Activated CD8-positive, alpha-beta T cell treated with anti-CD3 and anti-CD28 coated beads for 36 hours (primary cell): ENCODE data around the gene PLEKHA4. TPM values are rescaled to one million over a fixed set of nuclear protein-coding genes. Genes with fewer than 3 reads are reported as not detected.
"Not testable (repeated sequence)": the region's sequence is repeated elsewhere in the genome, so short reads cannot be mapped to it uniquely, and the experiment has no call there.

Experiments used
- ATAC-seq: fragments of 200-7000 bp; cut with Tn5 transposase; one replicate; pipeline ENCODE4 v1.10.0; 2021; ENCODE audit warnings: mild to moderate bottlenecking, moderate library complexity
- CTCF ChIA-PET: fragments of 350-600 bp; sonication (Branson Sonifier 250); formaldehyde crosslinking; loops from one replicate; lab custom pipeline; 2021; ENCODE audit warnings: antibody characterized with exemption; lab: Charles Lee
- POLR2A ChIA-PET: fragments of 350-600 bp; sonication (Branson Sonifier 250); formaldehyde crosslinking; loops from one replicate; lab custom pipeline; 2021; ENCODE audit warnings: antibody characterized with exemption; lab: Charles Lee
- DNase-seq: peaks from one replicate; pipeline ENCODE4 v3.0.0-alpha.2; 2020
- H3K27ac Mint-ChIP-seq: one replicate; pipeline ENCODE4 v1.8.0; 2021; ENCODE audit warnings: mild to moderate bottlenecking, mixed read lengths
- H3K27me3 Mint-ChIP-seq: one replicate; pipeline ENCODE4 v1.8.0; 2021; ENCODE audit warnings: mixed read lengths
- H3K36me3 Mint-ChIP-seq: one replicate; pipeline ENCODE4 v1.8.0; 2021; ENCODE audit warnings: low read depth, mixed read lengths
- H3K4me1 Mint-ChIP-seq: one replicate; pipeline ENCODE4 v1.8.0; 2021; ENCODE audit warnings: low read depth, mixed read lengths
- H3K4me3 Mint-ChIP-seq: one replicate; pipeline ENCODE4 v1.8.0; 2021; ENCODE audit warnings: mild to moderate bottlenecking, moderate library complexity, mixed read lengths
- H3K9me3 Mint-ChIP-seq: one replicate; pipeline ENCODE4 v1.8.0; 2021; ENCODE audit warnings: mixed read lengths
- intact Hi-C: fragments of 100-400 bp; cut with micrococcal nuclease; formaldehyde crosslinking; loops from one replicate; pipeline ENCODE4 v1.10.0; 2022
- total RNA-seq, 2 experiments: library from RNA; stranded (reverse); gene quantifications; one replicate each; pipeline ENCODE4 v1.2.3, GENCODE V29; 2021
- TF ChIP-seq, protein P1 (sequence below): fragments of 200-600 bp; IDR thresholded peaks from one replicate; pipeline ENCODE4 v1.8.0; 2022; ENCODE audit warnings: antibody characterized with exemption, mild to moderate bottlenecking

Gene PLEKHA4
- total RNA-seq, 2 experiments from 2014 or later, result 9.4 to 9.7 TPM

DNA sequence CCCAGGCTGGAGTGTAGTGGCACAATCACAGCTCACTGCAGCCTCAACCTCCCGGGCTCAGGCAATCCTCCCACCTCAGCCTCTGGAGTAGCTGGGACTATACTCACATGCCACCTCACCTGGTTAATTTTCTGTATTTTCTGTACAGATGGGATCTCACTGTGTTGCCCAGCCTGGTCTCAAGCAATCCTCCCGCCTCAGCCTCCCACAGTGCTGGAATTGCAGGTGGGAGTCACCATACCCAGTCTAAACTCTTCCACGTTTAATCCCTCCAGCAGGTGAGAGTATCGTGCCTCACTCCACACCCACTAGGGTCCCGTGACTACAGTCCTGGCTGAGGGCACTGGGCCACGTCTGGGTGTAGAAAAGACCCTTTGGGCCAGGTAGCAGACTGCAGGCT, 74.1 kb downstream of the PLEKHA4 start:
- no peak overlapping the region for H3K27ac Mint-ChIP-seq
- H3K9me3 Mint-ChIP-seq, result no peaks in the 10 kb centered on the region
- ATAC-seq, result no peak
- no peaks in the 10 kb centered on the region for H3K27me3 Mint-ChIP-seq
- intact Hi-C loops, result loop anchor here (2.0 kb wide), 1 partner anchor 41 kb away; no protein-coding TSS in a partner anchor
- no peak for DNase-seq
- no peak overlapping the region for H3K4me3 Mint-ChIP-seq
- peaks cover 8% of the 10 kb centered on the region for H3K4me1 Mint-ChIP-seq
- TF ChIP-seq, protein P1, sequence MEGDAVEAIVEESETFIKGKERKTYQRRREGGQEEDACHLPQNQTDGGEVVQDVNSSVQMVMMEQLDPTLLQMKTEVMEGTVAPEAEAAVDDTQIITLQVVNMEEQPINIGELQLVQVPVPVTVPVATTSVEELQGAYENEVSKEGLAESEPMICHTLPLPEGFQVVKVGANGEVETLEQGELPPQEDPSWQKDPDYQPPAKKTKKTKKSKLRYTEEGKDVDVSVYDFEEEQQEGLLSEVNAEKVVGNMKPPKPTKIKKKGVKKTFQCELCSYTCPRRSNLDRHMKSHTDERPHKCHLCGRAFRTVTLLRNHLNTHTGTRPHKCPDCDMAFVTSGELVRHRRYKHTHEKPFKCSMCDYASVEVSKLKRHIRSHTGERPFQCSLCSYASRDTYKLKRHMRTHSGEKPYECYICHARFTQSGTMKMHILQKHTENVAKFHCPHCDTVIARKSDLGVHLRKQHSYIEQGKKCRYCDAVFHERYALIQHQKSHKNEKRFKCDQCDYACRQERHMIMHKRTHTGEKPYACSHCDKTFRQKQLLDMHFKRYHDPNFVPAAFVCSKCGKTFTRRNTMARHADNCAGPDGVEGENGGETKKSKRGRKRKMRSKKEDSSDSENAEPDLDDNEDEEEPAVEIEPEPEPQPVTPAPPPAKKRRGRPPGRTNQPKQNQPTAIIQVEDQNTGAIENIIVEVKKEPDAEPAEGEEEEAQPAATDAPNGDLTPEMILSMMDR, result no peak
- POLR2A ChIA-PET, result interaction anchor here (1.2 to 2.4 kb wide), 3 partner anchors 12 to 173 kb away, joined by 3 to 9 read pairs (median 6); partner anchors contain the start of gene HSD17B14
- no peaks in the 10 kb centered on the region for H3K36me3 Mint-ChIP-seq
- CTCF ChIA-PET, result interaction anchor here (0.8 to 9.9 kb wide), 7 partner anchors 11 to 176 kb away, joined by 4 to 227 read pairs (median 12); partner anchors contain the start of genes BCAT2 and HSD17B14

DNA sequence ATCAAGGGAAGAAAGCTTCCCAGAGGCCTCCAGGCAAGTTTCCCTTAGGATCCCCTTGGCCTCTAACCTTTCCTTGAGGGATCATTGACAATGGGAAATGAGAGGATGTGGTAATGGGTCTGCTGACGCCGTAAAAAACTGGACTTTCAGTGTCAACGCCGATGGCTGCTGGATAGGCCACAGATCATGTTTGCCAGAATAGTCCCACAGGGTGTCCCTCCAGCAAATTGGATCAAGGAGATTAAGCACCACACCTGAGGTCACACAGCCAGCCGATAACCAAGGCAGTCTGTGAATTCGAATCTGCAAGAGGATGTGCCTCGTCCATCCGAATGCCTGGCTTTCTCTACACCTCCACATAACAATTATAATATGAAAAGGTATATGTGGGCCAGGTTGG, 75.1 kb downstream of the PLEKHA4 start:
- Mint-ChIP-seq H3K9me3 (no peaks in the 10 kb centered on the region), H3K36me3 (no peaks in the 10 kb centered on the region), H3K4me3 (no peak overlapping the region), H3K27me3 (no peaks in the 10 kb centered on the region), H3K4me1 (peaks cover 8% of the 10 kb centered on the region), H3K27ac (no peak overlapping the region)
- POLR2A ChIA-PET, result interaction anchor here (0.7 kb wide), 2 partner anchors 44 to 49 kb away, joined by 3 read pairs; no protein-coding TSS in a partner anchor
- no peak for ATAC-seq
- TF ChIP-seq, protein P1, result no peak
- no peak for DNase-seq
- intact Hi-C loops, result no loop called here
- CTCF ChIA-PET, result interaction anchor here (0.9 to 9.9 kb wide), 4 partner anchors 18 to 177 kb away, joined by 4 to 227 read pairs (median 14); partner anchors contain the start of genes BCAT2 and HSD17B14

DNA sequence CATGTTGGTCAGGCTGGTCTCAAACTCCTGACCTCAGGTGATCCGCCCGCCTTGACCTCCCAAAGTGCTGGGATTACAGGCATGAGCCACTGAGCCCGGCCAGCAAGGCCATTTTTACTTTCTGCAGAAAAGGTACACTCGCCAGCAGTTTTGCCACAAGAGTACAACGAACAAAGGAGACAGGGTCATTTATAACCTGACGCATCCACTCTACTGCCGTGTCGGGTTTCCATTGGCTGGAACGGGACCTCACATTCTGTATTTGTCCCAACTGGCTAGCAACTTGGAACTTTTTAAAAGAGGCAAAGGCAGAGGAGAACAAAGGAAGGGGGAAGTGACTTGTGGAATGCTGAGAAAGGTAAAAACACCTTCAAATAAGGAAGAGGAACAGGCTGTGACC, 81.1 kb downstream of the PLEKHA4 start:
- CTCF ChIA-PET, result interaction anchor here (0.7 to 9.9 kb wide), 34 partner anchors 9 to 342 kb away, joined by 3 to 227 read pairs (median 4); partner anchors contain the start of genes BCAT2, CA11, FUT2 and GYS1
- H3K36me3 Mint-ChIP-seq, intact Hi-C loops, H3K4me3 Mint-ChIP-seq, DNase-seq, H3K4me1 Mint-ChIP-seq, H3K27me3 Mint-ChIP-seq, ATAC-seq, H3K9me3 Mint-ChIP-seq, H3K27ac Mint-ChIP-seq: not testable (repeated sequence)
- POLR2A ChIA-PET, result interaction anchor here (0.8 to 1.3 kb wide), 3 partner anchors 51 to 179 kb away, joined by 4 to 5 read pairs (median 5); no protein-coding TSS in a partner anchor

Other genes with a start within 250 kb of the PLEKHA4 start
- gene RPL18, start 249.4 kb downstream of the PLEKHA4 start, total RNA-seq, result 1,000 to 10,000 TPM; 2,304 to 2,324 TPM
- gene SPHK2, start 249.1 kb downstream of the PLEKHA4 start, total RNA-seq, result 10 to 100 TPM; 22.3 to 22.9 TPM
- 10 to 100 TPM; 10.8 to 13.1 TPM for gene DBP, start 231.2 kb downstream of the PLEKHA4 start, total RNA-seq
- gene CA11, start 222.4 kb downstream of the PLEKHA4 start, total RNA-seq, result 10 to 100 TPM; 11.1 to 13.0 TPM
- gene NTN5, start 195.6 kb downstream of the PLEKHA4 start, total RNA-seq, result under 1 TPM; 0.16 to 0.83 TPM
- gene FUT2, start 172.6 kb downstream of the PLEKHA4 start, total RNA-seq, result not detected
- 1 to 10 TPM in 1 of 2 experiments, under 1 TPM in 1; 0.56 to 1.0 TPM for gene MAMSTR, start 148.9 kb downstream of the PLEKHA4 start, total RNA-seq
- 1 to 10 TPM in 1 of 2 experiments, under 1 TPM in 1; 0.72 to 1.2 TPM for gene RASIP1, start 128.0 kb downstream of the PLEKHA4 start, total RNA-seq
- not detected for gene IZUMO1, start 121.7 kb downstream of the PLEKHA4 start, total RNA-seq
- under 1 TPM; 0.09 to 0.11 TPM for gene FUT1, start 116.0 kb downstream of the PLEKHA4 start, total RNA-seq
- gene FGF21, start 113.1 kb downstream of the PLEKHA4 start, total RNA-seq, result not detected
- 10 to 100 TPM; 59.5 to 63.3 TPM for gene BCAT2, start 57.6 kb downstream of the PLEKHA4 start, total RNA-seq
- gene HSD17B14, start 32.1 kb downstream of the PLEKHA4 start, total RNA-seq, result under 1 TPM; 0.47 to 0.56 TPM
- 10 to 100 TPM; 77.8 to 81.2 TPM for gene PPP1R15A, start 3.8 kb upstream of the PLEKHA4 start, total RNA-seq
- gene TULP2, start 30.1 kb upstream of the PLEKHA4 start, total RNA-seq, result under 1 TPM; 0.68 to 0.85 TPM
- 100 to 1,000 TPM; 102 to 114 TPM for gene NUCB1, start 31.7 kb upstream of the PLEKHA4 start, total RNA-seq
- gene DHDH, start 65.1 kb upstream of the PLEKHA4 start, total RNA-seq, result 1 to 10 TPM; 1.4 to 2.8 TPM
- 100 to 1,000 TPM; 182 to 189 TPM for gene BAX, start 86.3 kb upstream of the PLEKHA4 start, total RNA-seq
- gene FTL, start 96.7 kb upstream of the PLEKHA4 start, total RNA-seq, result 1,000 to 10,000 TPM; 1,296 to 1,324 TPM
- gene GYS1, start 124.7 kb upstream of the PLEKHA4 start, total RNA-seq, result 10 to 100 TPM; 58.1 to 58.7 TPM
- gene RUVBL2, start 125.3 kb upstream of the PLEKHA4 start, total RNA-seq, result 100 to 1,000 TPM; 175 to 176 TPM
- gene LHB, start 148.5 kb upstream of the PLEKHA4 start, total RNA-seq, result not detected
- not detected for gene CGB3, start 155.7 kb upstream of the PLEKHA4 start, total RNA-seq
- not detected for gene CGB2, start 163.3 kb upstream of the PLEKHA4 start, total RNA-seq
- not detected for gene CGB1, start 168.3 kb upstream of the PLEKHA4 start, total RNA-seq
- not detected for gene CGB5, start 175.2 kb upstream of the PLEKHA4 start, total RNA-seq
- gene CGB8, start 180.5 kb upstream of the PLEKHA4 start, total RNA-seq, result not detected
- not detected for gene CGB7, start 189.1 kb upstream of the PLEKHA4 start, total RNA-seq
- gene NTF4, start 196.2 kb upstream of the PLEKHA4 start, total RNA-seq, result not detected
- gene KCNA7, start 204.1 kb upstream of the PLEKHA4 start, total RNA-seq, result not detected
- gene SNRNP70, start 216.8 kb upstream of the PLEKHA4 start, total RNA-seq, result 100 to 1,000 TPM; 187 to 188 TPM
- gene LIN7B, start 245.8 kb upstream of the PLEKHA4 start, total RNA-seq, result 1 to 10 TPM; 2.1 to 4.4 TPM